HepG2 (cell line): Measurements from ENCODE around the gene CHD9. TPM values are rescaled to one million over a fixed set of nuclear protein-coding genes. Genes with fewer than 3 reads are reported as not detected.
A peak's percentile ranks its signal among the peaks of the same experiment; 100 is the strongest.

Experiments
- ATAC-seq: fragments of 200-7000 bp; cut with Tn5 transposase; 3 replicates; pipeline ENCODE4 v1.9.1; 2020; ENCODE audit warnings: mild to moderate bottlenecking, moderate library complexity
- BruUV-seq: library from RNA; stranded (reverse); fragments of 400-500 nt; replicated peaks from 2 replicates; lab custom pipeline; 2021; lab: Mats Ljungman, UMichigan
- CTCF ChIA-PET: fragments of 300-600 bp; formaldehyde crosslinking; extraction: SDS; loops from one replicate; lab custom pipeline; 2021; ENCODE audit warnings: low total read pairs, inconsistent platforms, low intra/inter-chr PET ratio; lab: Yijun Ruan, JAX
- POLR2A ChIA-PET: fragments of 350-600 bp; sonication (Branson Sonifier 250); formaldehyde crosslinking; loops from one replicate; lab custom pipeline; 2020; ENCODE audit warnings: antibody characterized with exemption, inconsistent platforms; lab: Yijun Ruan, JAX
- DNase-seq: peaks from one replicate; pipeline ENCODE4 v3.0.0-alpha.2; 2015; ENCODE audit warnings: low spot score
- FAIRE-seq: peaks from 3 replicates; lab custom pipeline; 2011; peaks lifted over from hg19 to GRCh38; lab: Jason Lieb, UNC
- H2AFZ ChIP-seq: one replicate; pipeline ENCODE4 v1.6.1; 2011; ENCODE audit warnings: low read length, inconsistent platforms
- H3K27ac ChIP-seq: fragments of 300-600 bp; 3 replicates; pipeline ENCODE4 v1.8.0; 2011; ENCODE audit warnings: mixed run types, mild to moderate bottlenecking, mixed read lengths, low read length, inconsistent platforms; ENCODE audit not compliant: insufficient read depth; ENCODE audit errors: extremely low read length
- H3K27me3 ChIP-seq, 2 experiments: fragments of 200-600 bp in 1 of 2; 2 replicates in 1 of 2; 3 replicates in 1 of 2; pipeline versions ENCODE4 v1.6.0 to v1.8.0; 2011; ENCODE audit warnings: low read length in 2 of 2, mild to moderate bottlenecking in 2 of 2, moderate library complexity in 2 of 2, inconsistent platforms in 1 of 2; ENCODE audit not compliant: insufficient read depth in 2 of 2, control insufficient read depth in 1 of 2
- H3K36me3 ChIP-seq, 2 experiments: fragments of 200-600 bp in 1 of 2; replicated peaks in 1 of 2; 2 replicates in 1 of 2; 3 replicates in 1 of 2; pipeline versions ENCODE4 v1.5.1 to v1.8.0; 2011; ENCODE audit warnings: low read length in 2 of 2, inconsistent platforms in 1 of 2; ENCODE audit not compliant: insufficient read depth in 2 of 2, control insufficient read depth in 1 of 2
- H3K4me1 ChIP-seq: 2 replicates; pipeline ENCODE4 v1.5.1; 2012; ENCODE audit warnings: low read length, inconsistent platforms; ENCODE audit not compliant: insufficient read depth
- H3K4me2 ChIP-seq: 2 replicates; pipeline ENCODE4 v1.6.0; 2011; ENCODE audit warnings: low read depth, low read length, inconsistent platforms
- H3K4me3 ChIP-seq, 3 experiments: fragments of 200-600 bp in 1 of 3; sonication (generic), shearing (Covaris generic) in 1 of 3; replicated peaks in 1 of 3; 2 replicates each; pipeline ENCODE4 v1.5.1; 2011 to 2016; ENCODE audit warnings: low read length in 3 of 3, inconsistent platforms in 2 of 3, low read depth in 2 of 3, mild to moderate bottlenecking in 2 of 3, control low read depth in 1 of 3, mixed read lengths in 1 of 3; ENCODE audit not compliant: insufficient read depth in 1 of 3
- H3K79me2 ChIP-seq: one replicate; pipeline ENCODE4 v1.6.1; 2011; ENCODE audit warnings: low read length, inconsistent platforms; ENCODE audit not compliant: insufficient read depth
- H3K9ac ChIP-seq: 2 replicates; pipeline ENCODE4 v1.6.0; 2011; ENCODE audit warnings: mild to moderate bottlenecking, low read depth, low read length, inconsistent platforms; ENCODE audit not compliant: insufficient read depth
- H3K9me3 ChIP-seq: 2 replicates; pipeline ENCODE4 v1.5.1; 2012; ENCODE audit warnings: mild to moderate bottlenecking, low read length
- H4K20me1 ChIP-seq: 2 replicates; pipeline ENCODE4 v1.6.0; 2011; ENCODE audit warnings: inconsistent platforms, mild to moderate bottlenecking, low read length, moderate library complexity; ENCODE audit not compliant: insufficient read depth
- CENPX ChIP-seq: sonication (generic); formaldehyde crosslinking; IDR thresholded peaks from 2 replicates; pipeline ENCODE4 v1.9.0; 2021; ENCODE audit warnings: mild to moderate bottlenecking, missing genetic modification reagents, moderate library complexity
- FOXA3 ChIP-seq: IDR thresholded peaks from 2 replicates; pipeline ENCODE4 v1.6.1; 2016; ENCODE audit warnings: missing genetic modification reagents, missing compliant biosample characterization
- FOXO1 ChIP-seq: sonication (generic); formaldehyde crosslinking; IDR thresholded peaks from 2 replicates; pipeline ENCODE4 v1.4.0; 2020; ENCODE audit warnings: missing genetic modification reagents
- NR2F1 ChIP-seq, 2 experiments: fragments of 450-650 bp in 1 of 2; formaldehyde crosslinking in 1 of 2; IDR thresholded peaks; 2 replicates each; pipeline versions ENCODE4 v1.5.0 to v1.6.1; 2016 to 2020; ENCODE audit warnings: mild to moderate bottlenecking in 1 of 2, missing compliant biosample characterization in 1 of 2, missing genetic modification reagents in 1 of 2, moderate library complexity in 1 of 2
- SNAPC4 ChIP-seq: sonication (generic); formaldehyde crosslinking; IDR thresholded peaks from 2 replicates; pipeline ENCODE4 v1.4.0; 2020; ENCODE audit warnings: mild to moderate bottlenecking, missing genetic modification reagents
- SOX6 ChIP-seq, 2 experiments: fragments of 450-650 bp in 1 of 2; sonication (generic) in 1 of 2; formaldehyde crosslinking in 1 of 2; IDR thresholded peaks; 2 replicates each; pipeline versions ENCODE4 v1.4.0 to v1.6.1; 2017 to 2020; ENCODE audit warnings: antibody characterized with exemption in 1 of 2, mild to moderate bottlenecking in 1 of 2, missing genetic modification reagents in 1 of 2
- SUZ12 ChIP-seq: fragments of 150-350 bp; IDR thresholded peaks from 2 replicates; pipeline ENCODE4 v1.6.1; 2014; ENCODE audit warnings: low read depth, low read length
- ZC3H13 ChIP-seq: sonication (generic); formaldehyde crosslinking; IDR thresholded peaks from 2 replicates; pipeline ENCODE4 v1.8.1; 2023; ENCODE audit warnings: mild to moderate bottlenecking, missing genetic modification reagents, moderate library complexity
- ZNF20 ChIP-seq: sonication (generic); formaldehyde crosslinking; IDR thresholded peaks from 2 replicates; pipeline ENCODE4 v1.4.0; 2020; ENCODE audit warnings: mild to moderate bottlenecking, moderate library complexity, missing genetic modification reagents
- ZNF44 ChIP-seq: sonication (generic); formaldehyde crosslinking; IDR thresholded peaks from 2 replicates; pipeline ENCODE4 v1.5.1; 2020; ENCODE audit warnings: mild to moderate bottlenecking, missing genetic modification reagents
- ZNF530 ChIP-seq: sonication (generic); formaldehyde crosslinking; IDR thresholded peaks from 2 replicates; pipeline ENCODE4 v1.5.0; 2020; ENCODE audit warnings: low read depth, mild to moderate bottlenecking, missing genetic modification reagents
- ZNF567 ChIP-seq: sonication (generic); formaldehyde crosslinking; IDR thresholded peaks from 2 replicates; pipeline ENCODE4 v1.8.1; 2023; ENCODE audit warnings: mild to moderate bottlenecking, missing genetic modification reagents, borderline replicate concordance
- ZSCAN25 ChIP-seq: sonication (generic); formaldehyde crosslinking; IDR thresholded peaks from 2 replicates; pipeline ENCODE4 v1.8.0; 2022; ENCODE audit warnings: mild to moderate bottlenecking, missing genetic modification reagents
- ZSCAN29 ChIP-seq: sonication (generic); formaldehyde crosslinking; conservative IDR thresholded peaks from 2 replicates; pipeline ENCODE4 v1.4.0; 2020; ENCODE audit warnings: mild to moderate bottlenecking, missing genetic modification reagents
- WGBS: methylation state at CpG from one replicate; pipeline ENCODE4 v1.1.6; 2017; ENCODE audit warnings: low lambda C conversion rate; 5-methylcytosine and 5-hydroxymethylcytosine counted together
- in situ Hi-C: cut with HindIII; loops from 2 replicates; pipeline ENCODE4 v1.10.0; 2017; ENCODE audit warnings: low pct_unique_long_range_greater_than_20kb; ENCODE audit not compliant: extremely low pct_ligation_motif_present
- intact Hi-C: fragments of 100-400 bp; cut with micrococcal nuclease; formaldehyde crosslinking; loops from one replicate; pipeline ENCODE4 v1.10.0; 2022; ENCODE audit not compliant: unreplicated experiment
- polyA plus RNA-seq, 8 experiments: library from polyadenylated mRNA; depleted of rRNA in 3 of 8; stranded (reverse) in 7 of 8; unstranded in 1 of 8; fragments of >200 nt; fragmentation: Illumina TruSeq in 4 of 8; extraction: Trizol in 4 of 8; gene quantifications; 2 replicates each; pipeline versions ENCODE4 v1.2.1 to v1.2.3, GENCODE V29; 2011 to 2016; ENCODE audit warnings: low read depth in 4 of 8, missing spikeins in 1 of 8, mixed read lengths in 1 of 8; ENCODE audit not compliant: insufficient read depth in 1 of 8
- total RNA-seq, 5 experiments: library from RNA; depleted of rRNA; stranded (reverse); fragments of >200 nt; fragmentation: Illumina TruSeq; extraction: Trizol; gene quantifications; 2 replicates each; pipeline ENCODE4 v1.2.3, GENCODE V29; 2016; ENCODE audit warnings: low read depth in 1 of 5
- TF ChIP-seq, protein P1 (sequence below): sonication (generic); formaldehyde crosslinking; IDR thresholded peaks from 2 replicates; pipeline ENCODE4 v1.4.0; 2020; ENCODE audit warnings: mild to moderate bottlenecking, missing genetic modification reagents

CHD9 gene
- total and polyA plus RNA-seq, 2 of the 13 experiments (the other 11 are each of a cell fraction or from before 2014, with no cell fraction given): 23.4 to 27.7 TPM

DNA sequence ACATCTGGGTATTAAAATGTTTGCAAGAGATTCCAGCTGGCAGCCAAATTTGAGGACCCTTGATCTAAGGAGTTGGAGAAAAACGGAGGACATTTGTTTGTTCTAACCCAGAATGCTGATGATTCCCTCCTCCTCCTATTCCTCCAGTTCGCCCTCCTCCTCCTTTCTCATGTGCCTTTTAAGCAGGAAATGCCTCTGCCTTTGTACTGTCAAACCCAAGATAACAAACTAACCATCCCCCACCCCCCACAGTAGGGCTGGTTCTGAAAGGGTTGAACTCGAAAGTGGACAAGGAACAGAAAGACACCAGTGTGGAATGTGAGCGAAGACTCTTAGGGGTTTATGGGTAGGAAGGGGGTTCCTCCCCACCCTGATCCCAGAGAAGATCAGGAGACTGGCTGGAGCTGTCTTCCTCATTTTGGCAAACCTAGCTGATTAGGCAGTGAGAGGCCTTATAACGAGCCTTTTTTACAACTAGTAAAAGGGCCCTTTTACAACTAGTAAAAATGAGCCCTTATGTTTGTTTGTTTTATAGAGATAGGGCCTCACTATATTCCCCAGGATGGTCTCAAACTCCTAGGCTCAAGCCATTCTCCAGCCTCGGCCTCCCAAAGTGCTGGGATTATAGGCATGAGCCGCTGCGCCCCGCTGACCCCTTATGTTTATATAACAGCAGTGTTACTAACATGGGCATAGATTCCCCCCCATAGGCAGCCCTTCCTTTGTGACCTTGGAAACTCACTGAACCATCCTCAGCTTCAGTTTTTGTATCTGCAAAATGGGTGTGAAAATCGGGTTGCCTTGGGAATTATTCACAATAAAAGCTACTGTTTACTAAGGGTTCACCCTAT is 975 bp downstream of the CHD9 start (continued):
- TF ChIP-seq ZC3H13 (no peak), SUZ12 (no peak), NR2F1 (CRISPR knock-in tag; IDR thresholded peaks at IDR 0.05) (peak; percentile 33 to 59; a peak in 2 of 4 replicates), ZSCAN25 (CRISPR knock-in tag) (peak; percentile 7; the same call in 1 of the 2 replicates), FOXO1 (no peak), ZNF20 (no peak), ZNF44 (CRISPR knock-in tag) (no peak)
- TF ChIP-seq, protein P1, sequence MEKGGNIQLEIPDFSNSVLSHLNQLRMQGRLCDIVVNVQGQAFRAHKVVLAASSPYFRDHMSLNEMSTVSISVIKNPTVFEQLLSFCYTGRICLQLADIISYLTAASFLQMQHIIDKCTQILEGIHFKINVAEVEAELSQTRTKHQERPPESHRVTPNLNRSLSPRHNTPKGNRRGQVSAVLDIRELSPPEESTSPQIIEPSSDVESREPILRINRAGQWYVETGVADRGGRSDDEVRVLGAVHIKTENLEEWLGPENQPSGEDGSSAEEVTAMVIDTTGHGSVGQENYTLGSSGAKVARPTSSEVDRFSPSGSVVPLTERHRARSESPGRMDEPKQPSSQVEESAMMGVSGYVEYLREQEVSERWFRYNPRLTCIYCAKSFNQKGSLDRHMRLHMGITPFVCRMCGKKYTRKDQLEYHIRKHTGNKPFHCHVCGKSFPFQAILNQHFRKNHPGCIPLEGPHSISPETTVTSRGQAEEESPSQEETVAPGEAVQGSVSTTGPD: no peak

- intact Hi-C loops: loop anchor here (10.0 kb wide), 1 partner anchor 458 kb away; no protein-coding TSS in a partner anchor
- Histone ChIP-seq H3K4me3 (peak overlapping the region; percentile 73 to 88 (median 76)), H2AFZ (no peak overlapping the region), H3K9me3 (no peaks in the 10 kb centered on the region), H3K27ac (peak overlapping the region; percentile 85), H3K4me2 (peak overlapping the region; percentile 93), H3K9ac (peak overlapping the region; percentile 82), H3K79me2 (peaks cover 56% of the 10 kb centered on the region), H3K4me1 (peaks cover 89% of the 10 kb centered on the region), H3K36me3 (no peaks in the 10 kb centered on the region), H4K20me1 (no peaks in the 10 kb centered on the region), H3K27me3 (no peaks in the 10 kb centered on the region; a peak in 1 of 5 replicates)
- ATAC-seq: no peak
- POLR2A ChIA-PET: interaction anchor here (1.4 to 5.5 kb wide), 3 partner anchors 13 to 73 kb away, joined by 4 to 26 read pairs (median 22); no protein-coding TSS in a partner anchor
- 33% methylated on average over 8 of the region's 8 CpGs for WGBS
- no TSS peak for BruUV-seq
- CTCF ChIA-PET: interaction anchor here (2.2 kb wide), 1 partner anchor 151 kb away, joined by 17 read pairs; no protein-coding TSS in a partner anchor
- FAIRE-seq: no peak
- peak; percentile 72 for DNase-seq
- in situ Hi-C loops: loop anchor here (10.0 kb wide), 4 partner anchors 68 to 378 kb away; partner anchors contain the start of gene RBL2
- TF ChIP-seq FOXA3: peak; percentile 91
- 0 out of 2 replicates have a peak, but pooled peaks have one; percentile 58 for TF ChIP-seq ZSCAN29
- no peak for TF ChIP-seq SOX6 (IDR thresholded peaks at IDR 0.05)
- TF ChIP-seq SOX6 (CRISPR knock-in tag; IDR thresholded peaks at IDR 0.05): peak; percentile 96
- TF ChIP-seq ZNF567: no peak
- no peak for TF ChIP-seq ZNF530 (CRISPR knock-in tag)
- no peak for TF ChIP-seq CENPX (CRISPR knock-in tag)
- no peak for TF ChIP-seq SNAPC4
Observed at GRCh38 chr16:53056392-53056881, 1.6 kb downstream of the CHD9 start.
